Liver (tissue), 9 donors: Measurements from ENCODE around the gene STAT1. TPM values are rescaled to one million over a fixed set of nuclear protein-coding genes. Genes with fewer than 3 reads are reported as not detected.

Experiments
- DNase-seq: peaks from one replicate; pipeline ENCODE4 v3.0.0-alpha.2; 2017; ENCODE audit warnings: low spot score
- H3K27ac ChIP-seq, 2 donors: one replicate each; pipeline ENCODE4 v1.7.0; 2013; ENCODE audit warnings: inconsistent platforms in 2 of 2, low read length in 2 of 2, control low read depth in 1 of 2, low read depth in 1 of 2, mild to moderate bottlenecking in 1 of 2
- H3K27me3 ChIP-seq, 4 donors: one replicate each; pipeline versions ENCODE4 v1.6.1 to v1.7.0; 2013; ENCODE audit warnings: low read length in 3 of 4, inconsistent platforms in 1 of 4, mild to moderate bottlenecking in 1 of 4, moderate library complexity in 1 of 4; ENCODE audit not compliant: control insufficient read depth in 4 of 4, insufficient read depth in 4 of 4
- H3K36me3 ChIP-seq, 4 donors: one replicate each; pipeline versions ENCODE4 v1.6.1 to v1.7.0; 2013; ENCODE audit warnings: low read length in 3 of 4, mild to moderate bottlenecking in 3 of 4, low read depth in 1 of 4, moderate library complexity in 1 of 4; ENCODE audit not compliant: control insufficient read depth in 4 of 4, insufficient read depth in 3 of 4
- H3K4me1 ChIP-seq, 4 donors: one replicate each; pipeline versions ENCODE4 v1.6.1 to v1.7.0; 2013; ENCODE audit warnings: low read length in 3 of 4, mild to moderate bottlenecking in 3 of 4, moderate library complexity in 1 of 4; ENCODE audit not compliant: control insufficient read depth in 4 of 4, insufficient read depth in 4 of 4
- H3K4me3 ChIP-seq, 3 donors: one replicate each; pipeline versions ENCODE4 v1.6.1 to v1.7.0; 2013; ENCODE audit warnings: low read length in 3 of 3, control low read depth in 1 of 3, low read depth in 1 of 3, mild to moderate bottlenecking in 1 of 3
- H3K9ac ChIP-seq, 2 donors: one replicate each; pipeline ENCODE4 v1.7.0; 2013; ENCODE audit warnings: low read length in 2 of 2, mild to moderate bottlenecking in 2 of 2, moderate library complexity in 2 of 2, control low read depth in 1 of 2, low read depth in 1 of 2
- H3K9me3 ChIP-seq, 4 donors: one replicate each; pipeline versions ENCODE4 v1.6.1 to v1.7.0; 2013; ENCODE audit warnings: low read length in 3 of 4; ENCODE audit not compliant: control insufficient read depth in 4 of 4
- ATF3 ChIP-seq: IDR thresholded peaks from 2 replicates; pipeline ENCODE4 v1.6.1; 2016; ENCODE audit warnings: antibody characterized with exemption
- CTCF ChIP-seq: fragments of 150-350 bp; IDR thresholded peaks from 2 replicates; pipeline ENCODE4 v1.5.1; 2017; ENCODE audit warnings: improper control_type of control experiment, low read depth, low read length; ENCODE audit not compliant: missing input control
- EGR1 ChIP-seq, 2 donors: IDR thresholded peaks; 2 replicates each; pipeline ENCODE4 v1.6.1; 2016 to 2018; ENCODE audit warnings: antibody characterized with exemption in 2 of 2, low read depth in 2 of 2
- FOXA1 ChIP-seq: IDR thresholded peaks from 2 replicates; pipeline ENCODE4 v1.6.1; 2016; ENCODE audit warnings: antibody characterized with exemption
- FOXA2 ChIP-seq: IDR thresholded peaks from 2 replicates; pipeline ENCODE4 v1.6.1; 2016; ENCODE audit warnings: antibody characterized with exemption
- GABPA ChIP-seq, 2 donors: IDR thresholded peaks in 1 of 2; conservative IDR thresholded peaks in 1 of 2; 2 replicates each; pipeline ENCODE4 v1.6.1; 2016; ENCODE audit warnings: antibody characterized with exemption in 2 of 2, mild to moderate bottlenecking in 1 of 2, moderate library complexity in 1 of 2
- HNF4A ChIP-seq, 2 donors: conservative IDR thresholded peaks; 2 replicates each; pipeline ENCODE4 v1.6.1; 2016; ENCODE audit warnings: antibody characterized with exemption in 2 of 2, mild to moderate bottlenecking in 2 of 2
- HNF4G ChIP-seq: IDR thresholded peaks from 2 replicates; pipeline ENCODE4 v1.6.1; 2016; ENCODE audit warnings: antibody characterized with exemption
- JUND ChIP-seq, 2 donors: IDR thresholded peaks; 2 replicates each; pipeline ENCODE4 v1.6.1; 2016; ENCODE audit warnings: antibody characterized with exemption in 2 of 2
- MAX ChIP-seq: IDR thresholded peaks from 2 replicates; pipeline ENCODE4 v1.6.1; 2016; ENCODE audit warnings: antibody characterized with exemption
- RAD21 ChIP-seq, 2 donors: IDR thresholded peaks; 2 replicates each; pipeline ENCODE4 v1.6.1; 2016; ENCODE audit warnings: antibody characterized with exemption in 2 of 2, mild to moderate bottlenecking in 2 of 2
- REST ChIP-seq: IDR thresholded peaks from 2 replicates; pipeline ENCODE4 v1.6.1; 2016; ENCODE audit warnings: antibody characterized with exemption, mild to moderate bottlenecking
- RXRA ChIP-seq, 2 donors: IDR thresholded peaks; 2 replicates each; pipeline ENCODE4 v1.6.1; 2017 to 2018; ENCODE audit warnings: antibody characterized with exemption in 2 of 2, mild to moderate bottlenecking in 1 of 2
- SP1 ChIP-seq: IDR thresholded peaks from 2 replicates; pipeline ENCODE4 v1.6.1; 2018; ENCODE audit warnings: antibody characterized with exemption, mild to moderate bottlenecking
- TAF1 ChIP-seq: conservative IDR thresholded peaks from 2 replicates; pipeline ENCODE4 v1.6.1; 2016; ENCODE audit warnings: antibody characterized with exemption, mild to moderate bottlenecking
- YY1 ChIP-seq: IDR thresholded peaks from 2 replicates; pipeline ENCODE4 v1.6.1; 2016; ENCODE audit warnings: antibody characterized with exemption, mild to moderate bottlenecking
- ZBTB33 ChIP-seq: IDR thresholded peaks from 2 replicates; pipeline ENCODE4 v1.6.1; 2016; ENCODE audit warnings: antibody characterized with exemption
- WGBS: extraction: QIAGEN DNeasy Blood & Tissue Kit; methylation state at CpG from one replicate; pipeline ENCODE4 v1.1.7; 2013; 5-methylcytosine and 5-hydroxymethylcytosine counted together
- polyA plus RNA-seq, 2 donors: library from polyadenylated mRNA; stranded (reverse) in 1 of 2; unstranded in 1 of 2; fragments of 200-250 nt in 1 of 2; fragments of >200 nt in 1 of 2; fragmentation: Nextera tagmentation in 1 of 2; extraction: Ambion mirVana in 1 of 2; gene quantifications; one replicate each; pipeline versions ENCODE4 v1.2.1 to v1.2.3, GENCODE V29; 2013 to 2015
- total RNA-seq, 2 donors: library from RNA; depleted of rRNA; stranded (reverse); fragments of >200 nt; gene quantifications; one replicate each; pipeline ENCODE4 v1.2.3, GENCODE V29; 2014
- donor health status: healthy.
- donor health status: healthy.
- donor health status: healthy.
- donor health status: healthy.
- donor health status: healthy.

The STAT1 gene
- total and polyA plus RNA-seq, 4 donors, result 26.2 to 78.7 (median 45.6) TPM

- no peak for DNase-seq
- no peak for TF ChIP-seq HNF4G
- TF ChIP-seq REST, result no peak
- TF ChIP-seq HNF4A (conservative IDR thresholded peaks at IDR 0.05), result no peak
- no peak for TF ChIP-seq RXRA (IDR thresholded peaks at IDR 0.05)
- TF ChIP-seq GABPA (IDR thresholded peaks at IDR 0.05 in 1 of 2, conservative IDR thresholded peaks at IDR 0.05 in 1 of 2), result no peak
- no peak for TF ChIP-seq FOXA2
- TF ChIP-seq JUND (IDR thresholded peaks at IDR 0.05), result no peak
- no peak for TF ChIP-seq FOXA1
- TF ChIP-seq MAX, result no peak
- no peak for TF ChIP-seq CTCF
- no peak for TF ChIP-seq TAF1
- no peak for TF ChIP-seq YY1
- H3K4me1 ChIP-seq, result no peaks in the 10 kb centered on the region
- no peaks in the 10 kb centered on the region for H3K9me3 ChIP-seq
- H3K9ac ChIP-seq, result no peak overlapping the region
- H3K4me3 ChIP-seq, result no peak overlapping the region
- H3K27ac ChIP-seq, result no peak overlapping the region
- H3K36me3 ChIP-seq, result peaks cover 0 to 2% (median under 1%) of the 10 kb centered on the region in 4 donors
- WGBS, result 74% methylated on average over 1 of the region's 1 CpG
- H3K27me3 ChIP-seq, result no peaks in the 10 kb centered on the region
Observed at GRCh38 chr2:190922376-190922775, 91.6 kb downstream of the STAT1 start.

GRCh38 chr2:190920085-190920484 lies 93.9 kb downstream of the STAT1 start:
- Histone ChIP-seq H3K27me3 (no peaks in the 10 kb centered on the region), H3K36me3 (peaks cover 0 to 2% (median under 1%) of the 10 kb centered on the region in 4 donors), H3K9me3 (no peaks in the 10 kb centered on the region), H3K4me3 (no peak overlapping the region), H3K4me1 (no peaks in the 10 kb centered on the region), H3K9ac (no peak overlapping the region), H3K27ac (no peak overlapping the region)
- no peak for DNase-seq
- 93% methylated on average over 3 of the region's 3 CpGs for WGBS
- no peak for TF ChIP-seq TAF1
- TF ChIP-seq FOXA2, result no peak
- TF ChIP-seq GABPA (IDR thresholded peaks at IDR 0.05 in 1 of 2, conservative IDR thresholded peaks at IDR 0.05 in 1 of 2), result no peak
- no peak for TF ChIP-seq SP1
- no peak for TF ChIP-seq CTCF
- TF ChIP-seq ATF3, result no peak
- TF ChIP-seq JUND (IDR thresholded peaks at IDR 0.05), result no peak
- TF ChIP-seq YY1, result no peak
- no peak for TF ChIP-seq RXRA (IDR thresholded peaks at IDR 0.05)
- TF ChIP-seq RAD21 (IDR thresholded peaks at IDR 0.05), result no peak
- TF ChIP-seq EGR1 (IDR thresholded peaks at IDR 0.05; ENCODE audit: low read depth in 2 of 2), result no peak
- TF ChIP-seq ZBTB33, result no peak
- no peak for TF ChIP-seq HNF4A (conservative IDR thresholded peaks at IDR 0.05)
- TF ChIP-seq MAX, result no peak
- TF ChIP-seq HNF4G, result no peak
- no peak for TF ChIP-seq REST
- no peak for TF ChIP-seq FOXA1
